Psoas muscle (tissue), 8 donors: ENCODE results near the gene ATP8B4. TPM values are rescaled to one million over a fixed set of nuclear protein-coding genes. Genes with fewer than 3 reads are reported as not detected.

Experiments used
- ATAC-seq, 4 donors: fragments of 200-7000 bp; cut with Tn5 transposase; one replicate each; pipeline ENCODE4 v1.9.1; 2020; ENCODE audit warnings: moderate library complexity in 3 of 4, mild to moderate bottlenecking in 2 of 4
- DNase-seq, 2 donors: peaks; one replicate each; pipeline ENCODE4 v3.0.0-alpha.2; 2020
- H3K27ac ChIP-seq: fragments of 200-600 bp; one replicate; pipeline ENCODE4 v1.8.0; 2022
- H3K27me3 ChIP-seq, 3 donors: fragments of 200-600 bp in 1 of 3; one replicate each; pipeline versions ENCODE4 v1.6.1 to v1.8.0; 2013 to 2022; ENCODE audit warnings: low read length in 2 of 3, mild to moderate bottlenecking in 2 of 3, moderate library complexity in 1 of 3; ENCODE audit not compliant: insufficient read depth in 3 of 3
- H3K36me3 ChIP-seq, 2 donors: fragments of 200-600 bp in 1 of 2; one replicate each; pipeline versions ENCODE4 v1.6.1 to v1.8.0; 2013 to 2022; ENCODE audit warnings: low read depth in 1 of 2, mild to moderate bottlenecking in 1 of 2, moderate library complexity in 1 of 2; ENCODE audit not compliant: insufficient read depth in 1 of 2
- H3K4me1 ChIP-seq: fragments of 200-600 bp; one replicate; pipeline ENCODE4 v1.8.0; 2022
- H3K4me3 ChIP-seq: fragments of 200-600 bp; one replicate; pipeline ENCODE4 v1.8.0; 2022; ENCODE audit warnings: mild to moderate bottlenecking
- H3K9me3 ChIP-seq: fragments of 200-600 bp; one replicate; pipeline ENCODE4 v1.8.0; 2022
- CTCF ChIP-seq: fragments of 200-600 bp; IDR thresholded peaks from one replicate; pipeline ENCODE4 v1.8.0; 2022; ENCODE audit warnings: antibody characterized with exemption
- whole genome bisulfite sequencing, 3 donors: extraction: QIAGEN DNeasy Blood & Tissue Kit; methylation state at CpG; one replicate each; pipeline versions ENCODE4 v1.1.6 to v1.1.7; 2013; 5-methylcytosine and 5-hydroxymethylcytosine counted together
- intact Hi-C, 2 donors: fragments of 100-400 bp; cut with DNase I; formaldehyde crosslinking; loops; one replicate each; pipeline versions ENCODE4 v1.11.0 to v1.14.2; 2022
- polyA plus RNA-seq, 3 donors: library from polyadenylated mRNA; stranded (reverse); fragments of 200-250 nt; gene quantifications; one replicate each; pipeline ENCODE4 v1.2.3, GENCODE V29; 2013
- total RNA-seq, 4 donors: library from RNA; stranded (reverse); fragmentation: NEBNext Ultra II Directional in 2 of 4; extraction: Animal tissue kit (Norgen Biotek cat#: 25700) in 2 of 4; gene quantifications; one replicate each; pipeline versions ENCODE4 v1.2.1 to v1.2.4, GENCODE V29; 2021 to 2023
- donor health status: healthy with polysubstance abuse.
- donor health status: DM: no; HTN: no; CAD: no; lungs with moderate emphysema.
- donor health status: Bipolar disorder and iron deficiency.
- donor health status: healthy.
- donor health status: DM: yes; HTN: yes; CAD: no.
- donor health status: DM: no; HTN: no; CAD: no.
- donor health status: DM: no; HTN: no; CAD: no.
- donor health status: DM: yes; HTN: yes; CAD: no.

The ATP8B4 gene
- total and polyA plus RNA-seq, 7 donors, result 0.25 to 2.2 (median 1.0) TPM

GRCh38 chr15:50145451-50145872, 26.4 kb upstream of the ATP8B4 start:
- intact Hi-C loops, result loop anchor here (10.0 kb wide), 3 partner anchors 721 to 1281 kb away; partner anchors contain the start of gene FGF7 (in 1 of the 2)
- H3K27ac ChIP-seq, result no peak overlapping the region
- H3K36me3 ChIP-seq, result no peaks in the 10 kb centered on the region
- H3K4me3 ChIP-seq, result no peak overlapping the region
- H3K9me3 ChIP-seq, result no peaks in the 10 kb centered on the region
- TF ChIP-seq CTCF, result peak; percentile 56
- no peak for DNase-seq
- H3K4me1 ChIP-seq, result no peaks in the 10 kb centered on the region
- ATAC-seq, result peak; percentile 70 to 86 (median 83)
- no peaks in the 10 kb centered on the region for H3K27me3 ChIP-seq
- 1 to 15% (median 5%) methylated on average over 2 of the region's 2 CpGs for WGBS, 3 donors

- Histone ChIP-seq H3K27me3 (no peaks in the 10 kb centered on the region), H3K27ac (no peak overlapping the region), H3K9me3 (no peaks in the 10 kb centered on the region), H3K36me3 (no peaks in the 10 kb centered on the region), H3K4me1 (no peaks in the 10 kb centered on the region), H3K4me3 (no peak overlapping the region)
- no peak for DNase-seq
- 41 to 59% (median 47%) methylated on average over 6 of the region's 6 CpGs for WGBS, 3 donors
- no peak for ATAC-seq
- intact Hi-C loops, result loop anchor here (5.0 to 10.0 kb wide), 4 partner anchors 720 to 1282 kb away; partner anchors contain the start of gene FGF7 (in 1 of the 2)
- no peak for TF ChIP-seq CTCF
Observed at GRCh38 chr15:50144341-50145120, 25.5 kb upstream of the ATP8B4 start.

- Histone ChIP-seq H3K27me3 (no peaks in the 10 kb centered on the region), H3K4me1 (no peaks in the 10 kb centered on the region), H3K27ac (no peak overlapping the region), H3K4me3 (no peak overlapping the region), H3K9me3 (no peaks in the 10 kb centered on the region), H3K36me3 (no peaks in the 10 kb centered on the region)
- intact Hi-C loops, result loop anchor here (2.0 to 10.0 kb wide), 5 partner anchors 719 to 1281 kb away; partner anchors contain the start of gene FGF7 (in 1 of the 2)
- ATAC-seq, result no peak
- no peak for DNase-seq
- no peak for TF ChIP-seq CTCF
- 93 to 95% (median 93%) methylated on average over 2 of the region's 2 CpGs for WGBS, 3 donors
Observed at GRCh38 chr15:50143255-50143860, 24.3 kb upstream of the ATP8B4 start.

- Histone ChIP-seq H3K27me3 (no peaks in the 10 kb centered on the region), H3K9me3 (no peaks in the 10 kb centered on the region), H3K36me3 (no peaks in the 10 kb centered on the region), H3K4me1 (no peaks in the 10 kb centered on the region), H3K27ac (no peak overlapping the region), H3K4me3 (no peak overlapping the region)
- 79 to 95% (median 94%) methylated on average over 5 of the region's 5 CpGs for WGBS, 3 donors
- intact Hi-C loops, result loop anchor here (2.0 to 10.0 kb wide), 5 partner anchors 717 to 1280 kb away; partner anchors contain the start of gene FGF7 (in 1 of the 2)
- TF ChIP-seq CTCF, result no peak
- DNase-seq (no peak), ATAC-seq (no peak)
Observed at GRCh38 chr15:50141856-50142255, 22.8 kb upstream of the ATP8B4 start.
